HG03457 (cell line): ENCODE measurements around the gene ZC3HAV1L.
A peak's percentile ranks its signal among the peaks of the same experiment; 100 is the strongest.
"Not testable (repeated sequence)": the region's sequence is repeated elsewhere in the genome, so short reads cannot be mapped to it uniquely, and the experiment has no call there.

Source experiments
- ATAC-seq: cut with Tn5 transposase; IDR thresholded peaks from one replicate; pipeline ENCODE4 v1.9.1; 2021; ENCODE audit warnings: moderate number of reproducible peaks; ENCODE audit not compliant: unreplicated experiment

Gene ZC3HAV1L

GRCh38 chr7:139054656-139055055, 18.8 kb upstream of the ZC3HAV1L start:
- ATAC-seq, result not testable (repeated sequence)

GRCh38 chr7:139054101-139054500, 18.3 kb upstream of the ZC3HAV1L start:
- no peak for ATAC-seq

DNA sequence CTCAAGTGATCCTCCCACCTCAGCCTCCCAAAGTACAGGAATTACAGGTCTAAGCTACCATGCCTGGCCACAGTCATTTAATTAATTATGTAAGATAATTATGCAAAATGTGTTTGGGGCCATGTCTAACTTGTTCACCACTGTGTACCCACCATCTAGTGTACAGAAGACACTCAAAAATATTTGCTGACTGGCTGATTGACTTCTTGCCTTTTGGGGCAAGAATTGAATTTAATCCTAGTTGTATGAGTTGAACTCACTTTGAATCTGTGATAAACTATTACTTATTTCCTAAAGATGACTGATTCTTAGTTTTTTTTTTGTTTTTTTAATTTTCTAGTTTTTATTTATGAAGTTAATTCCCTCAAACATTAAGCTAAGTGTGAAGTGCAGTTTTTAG, 15.8 kb upstream of the ZC3HAV1L start:
- no peak for ATAC-seq

DNA sequence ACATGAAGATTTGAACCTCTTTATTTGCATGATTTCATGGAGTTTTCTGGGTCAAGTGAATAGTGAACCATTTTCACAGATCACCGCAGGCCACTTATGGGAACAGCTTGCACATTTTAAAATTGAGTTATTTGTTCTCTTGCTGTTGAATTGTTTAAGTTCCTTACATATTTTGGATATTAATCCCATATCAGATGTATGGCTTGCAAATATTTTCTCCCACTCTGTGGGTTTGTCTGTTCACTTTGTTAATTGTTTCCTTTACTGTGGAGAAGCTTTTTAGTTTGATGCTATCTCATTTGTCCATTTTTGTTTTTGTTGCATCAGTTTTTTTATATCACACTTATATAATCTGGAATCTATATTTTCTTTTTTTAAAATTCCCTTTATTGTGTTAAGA, 14.1 kb upstream of the ZC3HAV1L start:
- no peak for ATAC-seq

GRCh38 chr7:139049111-139049510, 13.3 kb upstream of the ZC3HAV1L start:
- no peak for ATAC-seq

DNA sequence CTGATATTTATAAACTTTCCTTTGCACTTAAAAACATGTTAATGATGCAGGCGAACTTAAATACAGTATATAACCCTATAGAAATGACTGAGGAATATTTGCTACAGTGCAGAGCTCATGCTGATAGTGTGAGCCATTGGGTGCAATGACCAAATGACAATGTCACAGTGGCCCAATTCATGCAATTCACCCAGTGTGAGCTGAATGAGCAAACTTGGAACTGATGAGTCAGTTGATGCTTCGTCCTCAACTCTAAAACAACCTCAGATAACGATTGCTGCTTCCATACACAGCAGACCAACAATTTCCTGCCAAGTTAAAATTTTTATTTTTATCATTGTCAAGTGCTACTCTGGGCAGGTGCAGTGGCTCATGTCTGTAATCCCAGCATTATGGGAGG, 12.1 kb upstream of the ZC3HAV1L start:
- no peak for ATAC-seq

DNA sequence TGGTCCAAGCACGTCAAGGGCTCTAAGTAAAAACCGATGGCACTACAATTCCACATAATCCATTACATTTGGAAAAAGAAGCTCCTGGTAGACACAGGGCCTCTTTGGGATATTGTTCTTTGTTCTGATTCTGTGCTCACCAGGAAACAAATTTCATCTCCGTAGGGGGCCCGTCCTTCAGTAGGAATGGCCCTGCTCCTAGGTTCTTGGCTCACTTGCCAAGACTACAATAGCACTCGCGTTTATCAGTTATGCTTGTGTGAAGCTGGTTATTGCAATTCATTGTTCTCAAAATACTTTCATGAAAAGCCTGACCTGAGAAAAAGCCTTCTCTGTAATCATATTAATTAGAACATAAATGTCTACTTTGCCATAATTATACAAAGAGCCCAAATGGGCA, 10.3 kb upstream of the ZC3HAV1L start:
- no peak for ATAC-seq

- ATAC-seq, result no peak
These were observed 9.3 kb upstream of the ZC3HAV1L start for GRCh38 chr7:139044813-139045794.

DNA sequence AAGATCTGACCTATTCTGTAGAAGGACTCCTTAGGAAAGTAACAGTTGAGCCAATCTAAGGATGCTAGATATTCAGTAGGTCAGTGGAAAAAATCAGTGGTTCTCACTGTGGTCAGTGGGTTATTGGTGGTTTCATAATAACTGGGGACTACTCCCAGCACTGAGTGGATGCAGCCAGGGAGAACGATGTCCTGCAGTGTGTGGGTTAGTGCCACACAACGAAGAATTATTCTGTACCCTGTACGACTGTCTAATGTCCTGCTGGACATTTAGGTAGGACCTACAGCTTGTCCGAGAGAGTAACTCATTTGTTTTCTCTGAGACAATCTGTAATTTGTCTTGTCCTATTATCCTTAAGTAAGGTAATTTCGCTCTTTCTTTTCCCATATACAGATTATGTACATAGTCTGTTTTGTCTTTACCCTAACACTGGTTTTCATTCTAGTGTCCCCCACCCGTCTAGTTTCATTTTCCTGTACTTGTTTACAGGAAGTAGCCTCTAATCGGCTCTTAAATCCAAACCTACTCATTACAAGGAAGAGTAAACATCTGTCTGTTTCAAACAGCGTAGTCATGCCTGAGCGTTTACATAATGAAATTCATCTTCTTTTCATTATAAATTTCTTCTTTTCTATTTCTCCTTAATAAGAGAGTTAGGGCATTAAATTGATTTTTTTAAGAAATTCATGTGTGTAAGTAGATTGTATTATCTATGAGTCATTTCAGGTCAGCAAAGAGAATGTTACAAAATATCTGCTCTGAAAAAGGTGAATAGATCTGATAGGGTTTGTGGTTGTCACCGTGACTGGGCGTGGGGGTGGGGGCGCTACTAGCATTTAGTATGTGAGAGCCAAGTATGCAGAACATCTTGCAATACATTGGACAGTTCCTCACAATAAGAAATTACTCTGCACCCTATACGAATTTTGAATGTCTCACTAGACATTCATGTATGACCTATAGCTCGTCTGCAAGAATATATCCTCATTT, 8.3 kb upstream of the ZC3HAV1L start:
- ATAC-seq, result no peak

- no peak for ATAC-seq
These were observed 5.7 kb upstream of the ZC3HAV1L start for GRCh38 chr7:139041378-139042085.

GRCh38 chr7:139038691-139039090, 2.8 kb upstream of the ZC3HAV1L start:
- no peak for ATAC-seq

GRCh38 chr7:139036901-139037300, 1.1 kb upstream of the ZC3HAV1L start:
- no peak for ATAC-seq

- peak; percentile 16 for ATAC-seq
These were observed 822 bp downstream of the ZC3HAV1L start for GRCh38 chr7:139034855-139035585.

DNA sequence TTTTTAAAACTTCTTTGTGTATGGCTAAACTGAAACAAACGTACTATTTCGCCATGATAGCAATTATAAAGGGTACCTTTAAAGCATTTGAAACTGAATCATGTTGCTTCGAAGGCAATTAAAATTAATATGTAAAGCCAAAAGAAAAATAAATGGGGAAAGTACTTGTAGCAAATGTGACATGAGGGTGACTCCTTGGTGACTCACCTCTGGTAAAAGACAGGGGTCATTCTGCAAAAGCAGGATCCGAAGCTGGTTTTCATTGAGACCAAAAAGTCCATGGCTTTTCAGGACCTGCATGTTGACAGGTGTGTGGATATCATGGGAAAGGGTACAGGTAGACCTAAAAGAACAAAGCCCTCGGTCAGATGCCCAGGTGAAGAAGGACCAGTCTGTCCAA, 1.5 kb downstream of the ZC3HAV1L start:
- no peak for ATAC-seq

GRCh38 chr7:139033346-139034114, 2.3 kb downstream of the ZC3HAV1L start:
- ATAC-seq, result no peak

DNA sequence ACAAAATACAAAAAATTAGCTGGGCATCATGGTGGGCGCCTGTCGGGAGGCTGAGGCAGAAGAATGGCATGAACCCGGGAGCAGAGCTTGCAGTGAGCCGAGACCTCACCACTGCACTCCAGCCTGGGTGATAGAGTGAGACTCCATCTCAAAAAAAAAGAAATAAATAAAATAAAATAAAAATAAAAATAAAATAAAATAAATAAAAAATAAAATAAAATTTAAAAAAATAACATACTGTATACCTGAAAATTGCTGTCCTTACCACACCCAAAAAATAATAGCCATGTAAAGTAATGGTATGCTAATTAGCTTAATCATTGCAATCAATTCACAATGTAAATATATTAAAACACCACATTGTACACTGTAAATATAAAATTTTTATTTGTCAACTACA, 3.4 kb downstream of the ZC3HAV1L start:
- ATAC-seq, result no peak

DNA sequence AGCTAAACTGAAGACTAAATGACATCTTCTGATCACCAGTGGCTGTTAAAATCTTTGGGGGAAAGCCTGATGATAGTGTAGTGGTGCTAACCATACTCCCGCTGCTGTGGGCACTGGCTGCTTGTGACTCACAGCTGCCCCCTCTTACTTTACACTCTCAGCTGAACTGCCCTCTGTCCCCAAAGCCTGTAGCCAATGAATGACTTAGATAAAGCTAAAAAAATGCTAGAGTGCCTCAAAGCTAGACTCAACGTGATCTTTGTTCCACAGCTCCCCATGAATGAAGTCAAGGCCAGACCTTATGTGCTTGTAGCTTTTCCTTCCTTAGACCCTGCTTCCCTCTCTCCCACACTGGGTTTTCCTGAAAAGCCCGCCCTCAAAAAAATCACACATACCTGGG, 6.5 kb downstream of the ZC3HAV1L start:
- ATAC-seq, result no peak

DNA sequence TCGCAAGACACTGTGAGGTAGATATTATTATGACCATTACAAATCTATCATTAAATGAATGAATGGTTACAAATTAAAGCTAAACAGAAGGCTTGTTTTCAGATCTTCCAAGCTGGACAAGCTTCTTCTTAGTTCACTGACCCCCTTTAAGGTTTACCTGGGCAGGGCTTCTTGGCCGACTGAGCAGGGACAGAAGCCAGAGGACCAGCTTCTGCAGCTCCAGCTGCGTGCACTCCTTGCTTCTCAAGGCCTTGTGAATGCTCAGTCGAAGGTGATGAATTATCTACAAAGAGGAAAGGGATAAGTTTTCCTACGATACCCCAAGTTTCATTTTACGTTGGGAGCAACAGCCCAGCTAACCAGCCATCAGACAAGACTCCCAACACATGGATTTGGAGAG, 9.3 kb downstream of the ZC3HAV1L start:
- ATAC-seq, result no peak

- not testable (repeated sequence) for ATAC-seq
These were observed 10.0 kb downstream of the ZC3HAV1L start for GRCh38 chr7:139025861-139026260.
